HG02588 (cell line): ENCODE measurements around the gene HOXC9.

Experiments used
- ATAC-seq: cut with Tn5 transposase; IDR thresholded peaks from one replicate; pipeline ENCODE4 v1.9.1; 2021; ENCODE audit warnings: mild to moderate bottlenecking, moderate library complexity; ENCODE audit not compliant: unreplicated experiment

HOXC9 gene

DNA sequence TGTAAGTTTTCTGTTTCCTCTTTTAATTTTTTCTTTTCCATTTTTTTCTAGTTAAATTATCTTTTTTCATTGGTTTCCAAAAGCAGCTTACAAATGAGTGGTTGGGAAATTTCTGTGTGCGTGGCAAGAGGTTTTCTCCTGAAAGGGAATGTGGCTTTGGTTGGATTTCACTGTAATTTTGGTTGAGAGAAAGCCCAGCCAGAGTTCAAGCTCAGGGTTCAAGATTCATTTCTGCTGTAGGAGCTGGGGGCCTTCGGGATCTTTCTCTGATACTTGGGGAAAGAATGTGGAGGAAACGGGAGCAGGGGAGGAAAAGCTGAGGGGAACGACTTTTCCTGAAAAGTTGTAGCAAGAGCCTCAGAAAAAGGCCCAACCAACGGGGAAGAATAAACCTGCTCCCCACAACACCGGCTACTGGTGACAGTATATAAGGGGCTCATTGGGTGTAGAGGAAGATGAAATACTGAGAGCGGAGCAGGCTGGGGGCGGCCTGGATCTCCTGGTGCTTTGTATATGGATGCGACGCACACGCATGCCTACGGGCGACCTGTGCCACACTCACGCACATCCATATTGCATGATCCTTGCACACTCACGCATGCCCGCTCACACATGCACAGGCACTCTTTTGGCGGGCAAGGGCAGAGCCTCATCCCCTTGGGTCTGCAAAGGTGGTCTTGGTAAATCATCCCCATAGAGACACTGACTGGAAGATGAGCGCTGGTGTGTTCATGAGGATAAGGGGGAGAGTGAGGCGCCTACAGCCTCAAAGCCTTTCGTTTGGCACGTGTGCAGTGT is 13.1 kb upstream of the HOXC9 start:
- no peak for ATAC-seq

GRCh38 chr12:53987787-53988230 is 12.2 kb upstream of the HOXC9 start:
- ATAC-seq, result no peak

GRCh38 chr12:53988541-53989226 is 11.3 kb upstream of the HOXC9 start:
- ATAC-seq, result no peak

DNA sequence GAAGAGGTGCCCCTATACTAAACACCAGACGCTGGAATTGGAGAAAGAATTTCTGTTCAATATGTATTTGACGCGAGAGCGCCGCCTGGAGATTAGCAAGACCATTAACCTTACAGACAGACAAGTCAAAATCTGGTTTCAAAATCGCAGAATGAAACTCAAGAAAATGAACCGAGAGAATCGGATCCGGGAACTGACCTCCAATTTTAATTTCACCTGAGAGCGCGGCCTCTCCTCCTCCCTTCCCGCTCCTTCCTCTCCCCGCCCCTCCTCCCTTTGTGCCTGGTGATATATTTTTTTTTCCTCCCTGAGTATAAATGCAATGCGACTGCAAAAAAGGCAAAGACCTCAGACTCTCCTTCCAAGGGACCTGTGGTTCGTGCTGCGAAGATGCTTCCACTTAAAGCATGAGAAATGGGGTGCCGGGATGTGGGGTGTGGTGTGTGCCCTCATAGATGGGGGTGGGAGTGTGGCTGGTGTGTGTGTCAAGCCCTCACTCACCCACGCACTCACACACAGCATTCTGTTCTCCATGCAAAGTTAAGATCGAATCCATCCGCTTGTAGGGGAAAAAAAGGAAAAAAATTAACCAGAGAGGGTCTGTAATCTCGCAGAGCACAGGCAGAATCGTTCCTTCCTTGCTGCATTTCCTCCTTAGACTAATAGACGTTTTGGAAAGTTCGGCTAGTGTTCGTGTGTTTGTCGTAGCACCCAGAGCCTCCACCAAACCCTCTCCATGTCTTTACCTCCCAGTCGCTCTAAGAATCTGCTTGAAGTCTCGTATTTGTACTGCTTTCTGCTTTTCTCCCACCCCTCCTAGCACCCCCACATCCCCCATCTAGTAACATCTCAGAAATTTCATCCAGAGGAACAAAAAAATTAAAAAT is 10.5 kb upstream of the HOXC9 start:
- no peak for ATAC-seq

DNA sequence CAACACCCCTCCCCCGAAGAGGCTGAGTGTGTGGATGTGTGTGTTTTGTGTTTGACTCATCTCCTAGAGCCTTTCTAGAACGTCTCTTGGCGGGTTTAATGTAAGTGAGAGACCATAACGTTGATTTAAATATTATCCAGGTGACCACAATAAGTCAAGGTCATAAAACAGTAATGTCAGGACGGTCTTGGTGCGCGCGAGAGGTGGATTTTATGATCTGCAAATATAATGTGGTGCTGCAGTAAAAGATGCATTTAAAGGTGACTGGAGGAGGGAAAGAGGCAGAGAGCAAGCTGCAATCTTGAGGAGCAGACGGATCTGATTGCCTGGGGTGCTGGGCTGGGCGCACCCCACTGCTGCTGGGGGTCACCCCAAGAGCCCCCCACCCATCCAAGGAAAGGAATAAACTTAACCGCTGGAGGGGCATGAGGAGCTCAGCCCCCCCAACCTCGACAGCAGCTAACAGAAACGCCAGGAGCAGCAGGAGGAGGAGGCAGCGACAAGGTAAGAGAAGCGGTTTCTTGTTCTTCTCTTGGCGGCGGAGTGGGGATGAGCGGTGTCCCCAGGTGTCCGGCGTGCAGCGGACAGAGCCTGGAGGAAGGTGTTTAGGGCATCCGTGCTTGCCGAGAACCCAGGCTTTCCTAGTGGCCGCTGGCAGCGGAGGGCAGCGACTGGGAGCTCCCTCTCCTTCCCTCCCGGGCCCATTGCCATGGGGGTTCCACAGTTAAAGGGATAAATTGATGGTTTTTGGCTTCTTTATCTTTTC is 9.5 kb upstream of the HOXC9 start:
- no peak for ATAC-seq

DNA sequence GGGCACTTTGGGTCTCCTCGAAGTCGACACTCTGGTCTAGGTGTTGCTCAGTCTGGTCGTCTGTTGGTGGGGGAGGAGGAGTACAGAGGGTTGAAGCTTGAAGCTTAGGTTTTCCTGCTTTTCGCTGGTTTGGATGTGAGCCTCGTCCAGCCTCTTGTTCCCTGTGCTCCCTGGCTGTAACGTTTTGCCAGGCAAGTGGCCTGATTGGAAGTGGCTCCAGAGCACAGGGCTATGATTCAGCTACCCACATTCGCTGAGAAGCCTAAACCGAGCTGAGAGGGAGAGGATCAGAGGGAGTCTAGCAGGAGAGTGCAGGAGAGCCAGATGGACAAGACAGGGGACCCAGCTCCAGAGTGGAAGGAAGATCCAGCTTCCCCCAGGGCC is 8.9 kb upstream of the HOXC9 start:
- no peak for ATAC-seq

GRCh38 chr12:53992377-53992889 is 7.5 kb upstream of the HOXC9 start:
- ATAC-seq, result no peak

DNA sequence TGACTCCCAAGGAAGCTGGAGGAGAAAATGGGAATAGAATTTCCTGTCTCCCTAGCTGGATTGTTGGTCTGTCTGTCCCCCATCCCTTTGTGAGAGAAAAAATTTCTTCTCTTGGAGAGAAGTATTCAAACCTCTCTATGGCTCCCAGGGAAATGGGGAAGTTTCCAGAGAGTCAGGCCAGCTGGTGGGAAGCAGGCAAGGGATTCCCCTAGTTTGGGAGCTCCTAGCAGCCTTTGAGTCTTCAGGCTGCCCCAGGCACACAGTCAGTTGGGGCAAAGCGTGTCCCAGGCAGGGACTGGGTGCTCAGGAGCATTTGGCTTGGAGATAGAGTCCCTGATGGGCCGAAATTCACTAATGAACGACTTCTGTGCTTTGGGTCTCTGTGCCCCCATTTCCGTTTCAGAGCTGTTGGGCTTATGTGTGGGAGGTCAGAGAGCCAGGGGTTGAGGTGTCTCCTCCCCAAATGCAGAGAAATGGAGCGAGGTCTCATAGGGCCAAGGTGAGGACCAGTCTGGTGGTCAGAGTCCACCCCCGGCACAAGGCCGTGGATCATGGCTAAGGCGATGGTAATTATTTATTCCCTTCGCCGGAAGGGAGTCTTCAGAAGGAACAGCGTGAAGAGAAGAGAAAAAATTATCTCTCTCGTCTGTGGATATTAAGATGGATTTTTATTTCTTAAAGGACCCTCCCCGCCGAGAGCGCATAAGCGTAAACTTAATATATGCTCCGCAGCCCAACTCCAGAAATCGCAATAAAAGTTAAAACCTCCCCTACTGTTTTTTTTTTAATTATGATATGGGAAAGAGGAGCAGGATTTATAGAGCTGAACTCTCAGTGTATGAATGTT is 6.6 kb upstream of the HOXC9 start:
- ATAC-seq, result no peak

- ATAC-seq, result no peak
These were observed 6.0 kb upstream of the HOXC9 start for GRCh38 chr12:53994009-53994263.

DNA sequence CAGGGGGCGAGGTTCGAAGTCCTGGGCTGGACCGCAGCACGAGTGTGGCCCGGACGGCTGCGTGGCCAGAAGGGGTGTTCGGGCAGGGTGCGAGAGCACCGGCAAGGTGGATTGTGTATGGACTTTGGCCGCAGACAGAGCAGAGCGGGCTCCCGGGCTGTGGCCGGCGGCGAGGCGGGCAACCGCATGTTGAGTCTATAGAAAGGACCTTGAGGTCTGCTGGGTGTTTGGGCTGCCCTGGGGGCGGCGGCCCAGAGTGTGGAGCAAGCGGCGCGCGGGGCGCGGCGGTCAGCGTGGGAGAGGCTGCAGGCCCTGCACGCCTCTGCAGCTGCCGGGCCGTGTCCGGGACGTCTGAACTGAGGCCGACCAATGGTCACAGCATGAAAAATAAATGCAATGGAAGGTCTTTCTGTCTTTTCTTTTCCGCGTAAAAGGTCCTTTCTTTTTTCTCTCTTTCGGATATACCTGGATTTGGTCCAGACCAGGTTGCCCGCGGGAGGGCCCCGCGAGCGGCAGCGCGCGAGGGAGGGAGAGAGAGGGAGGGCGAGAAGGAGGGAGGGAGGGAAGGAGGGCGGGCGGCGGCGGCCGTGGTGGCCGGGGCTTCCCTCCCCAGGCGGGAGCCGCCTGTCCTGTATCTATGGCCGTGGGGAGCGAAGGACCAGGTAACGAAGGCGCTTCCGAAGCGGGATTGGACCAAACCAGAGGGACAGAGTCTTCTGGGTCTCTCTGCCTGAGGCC is 5.5 kb upstream of the HOXC9 start:
- ATAC-seq, result no peak

DNA sequence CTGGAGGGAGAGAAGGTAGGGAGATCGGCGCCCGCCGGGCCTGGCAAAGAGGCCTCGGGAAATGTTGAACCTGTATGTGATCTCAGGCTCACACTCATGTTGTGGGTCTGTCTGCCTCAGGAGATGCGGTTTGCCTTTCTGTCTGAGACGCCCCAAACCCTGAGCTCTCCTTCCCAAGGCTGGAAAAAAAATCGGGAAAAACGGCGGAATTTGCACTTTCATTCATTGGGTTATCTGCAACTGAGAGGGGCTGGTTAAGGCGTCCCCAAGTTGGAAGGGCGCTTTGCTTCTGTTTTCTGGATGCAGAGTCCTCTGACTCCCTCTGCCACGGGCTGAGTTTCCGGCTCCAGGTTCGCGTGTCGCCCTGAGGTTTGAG is 5.0 kb upstream of the HOXC9 start:
- ATAC-seq, result no peak

GRCh38 chr12:53995378-53996239 is 4.4 kb upstream of the HOXC9 start:
- ATAC-seq, result no peak

DNA sequence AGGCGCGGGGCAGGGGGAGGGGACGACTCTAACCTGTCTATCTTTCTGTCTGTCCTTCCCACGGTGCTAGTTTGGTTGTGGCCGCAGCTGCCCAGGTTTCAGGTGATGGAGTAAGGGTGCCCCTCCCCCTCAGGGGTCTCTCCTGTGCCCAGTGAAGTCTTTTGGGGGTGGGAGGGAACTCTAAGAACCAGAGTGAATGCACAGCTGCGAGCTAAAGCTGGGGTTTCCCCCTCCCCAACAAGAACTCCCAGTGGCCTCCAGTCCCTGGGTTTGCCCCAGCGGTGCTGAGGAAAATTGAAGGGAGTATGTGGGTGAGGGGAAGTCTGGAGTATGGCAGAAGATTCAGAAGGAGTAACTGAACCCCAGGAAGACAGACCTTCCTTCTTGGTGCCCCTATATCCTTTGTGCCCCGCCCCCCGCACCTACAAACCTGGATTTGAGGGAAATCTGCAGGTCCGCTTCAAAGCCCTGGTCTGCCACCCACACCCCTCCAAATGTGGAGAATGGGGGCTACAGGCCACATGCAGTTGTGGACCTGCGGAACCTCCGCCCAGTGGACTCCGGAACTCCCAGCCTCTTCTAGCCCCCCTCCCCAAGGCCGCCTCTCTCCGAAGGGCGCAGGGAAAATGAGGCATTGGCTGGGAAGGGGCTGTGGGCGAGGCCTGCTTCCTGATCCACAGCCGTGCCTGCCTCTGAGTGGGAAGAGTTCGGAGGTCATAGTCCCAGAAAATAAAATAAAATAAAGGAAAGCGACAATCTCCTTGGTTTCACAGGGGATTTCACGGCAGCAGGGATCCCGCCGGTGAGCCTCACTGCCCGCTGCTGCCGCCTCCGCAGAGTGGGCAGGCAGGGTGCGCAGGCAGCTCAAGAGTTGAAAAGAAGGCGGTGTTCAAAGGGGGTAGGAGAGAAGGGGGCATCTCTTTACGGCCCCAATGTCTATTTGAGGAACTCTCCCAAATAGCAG is 3.4 kb upstream of the HOXC9 start:
- no peak for ATAC-seq

- no peak for ATAC-seq
These were observed 2.5 kb upstream of the HOXC9 start for GRCh38 chr12:53997204-53998109.

GRCh38 chr12:53998110-53998899 is 1.7 kb upstream of the HOXC9 start:
- no peak for ATAC-seq

- ATAC-seq, result no peak
These were observed 1.1 kb upstream of the HOXC9 start for GRCh38 chr12:53998900-53999236.
